ENCODE measurements around the gene PRUNE2. TPM values are rescaled to one million over a fixed set of nuclear protein-coding genes. Genes with fewer than 3 reads are reported as not detected.

PRUNE2 gene
- total RNA-seq, 1 donor from 2014 or later: 0.83 TPM

- intact Hi-C loops (cut with micrococcal nuclease): no loop called here
Observed at GRCh38 chr9:76737154-76737902, 168.6 kb downstream of the PRUNE2 start.

GRCh38 chr9:76734716-76735115, 171.2 kb downstream of the PRUNE2 start:
- intact Hi-C loops (cut with micrococcal nuclease): no loop called here

GRCh38 chr9:76733096-76733495, 172.8 kb downstream of the PRUNE2 start:
- intact Hi-C loops (cut with micrococcal nuclease): no loop called here

GRCh38 chr9:76732341-76732958, 173.5 kb downstream of the PRUNE2 start:
- intact Hi-C loops (cut with micrococcal nuclease): no loop called here

GRCh38 chr9:76730801-76731200, 175.1 kb downstream of the PRUNE2 start:
- intact Hi-C loops (cut with micrococcal nuclease): no loop called here

- intact Hi-C loops (cut with micrococcal nuclease): no loop called here
Observed at GRCh38 chr9:76729980-76730737, 175.8 kb downstream of the PRUNE2 start.

- intact Hi-C loops (cut with micrococcal nuclease): no loop called here
Observed at GRCh38 chr9:76729116-76729515, 176.8 kb downstream of the PRUNE2 start.

GRCh38 chr9:76725885-76726284, 180.0 kb downstream of the PRUNE2 start:
- intact Hi-C loops (cut with micrococcal nuclease): no loop called here

GRCh38 chr9:76725011-76725546, 180.8 kb downstream of the PRUNE2 start:
- intact Hi-C loops (cut with micrococcal nuclease): no loop called here

- intact Hi-C loops (cut with micrococcal nuclease): loop anchor here (5.0 kb wide), 1 partner anchor 52 kb away; no protein-coding TSS in a partner anchor
Observed at GRCh38 chr9:76720245-76720644, 185.7 kb downstream of the PRUNE2 start.

GRCh38 chr9:76718166-76718565, 187.7 kb downstream of the PRUNE2 start:
- intact Hi-C loops (cut with micrococcal nuclease): no loop called here

GRCh38 chr9:76717613-76718012, 188.3 kb downstream of the PRUNE2 start:
- intact Hi-C loops (cut with micrococcal nuclease): no loop called here

- intact Hi-C loops (cut with micrococcal nuclease): no loop called here
Observed at GRCh38 chr9:76717176-76717575, 188.7 kb downstream of the PRUNE2 start.

- intact Hi-C loops (cut with micrococcal nuclease): no loop called here
Observed at GRCh38 chr9:76716085-76716672, 189.7 kb downstream of the PRUNE2 start.

GRCh38 chr9:76713381-76713780, 192.5 kb downstream of the PRUNE2 start:
- intact Hi-C loops (cut with micrococcal nuclease): no loop called here

GRCh38 chr9:76709020-76709419, 196.9 kb downstream of the PRUNE2 start:
- intact Hi-C loops (cut with micrococcal nuclease): no loop called here

- intact Hi-C loops (cut with micrococcal nuclease): no loop called here
Observed at GRCh38 chr9:76707510-76707909, 198.4 kb downstream of the PRUNE2 start.

GRCh38 chr9:76704593-76705204, 201.2 kb downstream of the PRUNE2 start:
- intact Hi-C loops (cut with micrococcal nuclease): loop anchor here (1.0 to 2.0 kb wide), 4 partner anchors 46 to 310 kb away; partner anchors contain the start of gene RFK

- intact Hi-C loops (cut with micrococcal nuclease): no loop called here
Observed at GRCh38 chr9:76703270-76703669, 202.6 kb downstream of the PRUNE2 start.

- intact Hi-C loops (cut with micrococcal nuclease): no loop called here
Observed at GRCh38 chr9:76701441-76702039, 204.4 kb downstream of the PRUNE2 start.

GRCh38 chr9:76700916-76701315, 205.0 kb downstream of the PRUNE2 start:
- intact Hi-C loops (cut with micrococcal nuclease): no loop called here
